ENCODE measurements around the gene ZEB2. TPM values are rescaled to one million over a fixed set of nuclear protein-coding genes. Genes with fewer than 3 reads are reported as not detected.

The ZEB2 gene
- total RNA-seq, 1 donor from 2014 or later = 6.3 TPM

DNA sequence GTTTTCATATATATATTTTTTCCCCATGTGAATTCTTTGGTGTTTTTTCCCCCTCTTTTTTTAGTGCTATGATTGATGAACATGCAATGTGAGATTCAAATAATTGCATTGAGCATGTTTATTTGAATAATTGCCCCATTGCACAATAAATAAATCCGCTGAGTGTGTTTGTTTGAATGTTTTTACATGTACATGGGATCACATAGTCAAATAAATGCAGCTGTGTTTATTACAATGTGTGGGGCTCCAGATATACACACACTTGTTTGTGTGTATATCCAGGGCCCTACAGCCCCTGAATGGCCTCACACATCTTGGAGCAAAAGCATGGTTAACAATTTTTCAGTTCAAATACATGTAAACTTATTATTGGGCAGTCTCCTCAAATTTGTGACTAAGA is 134.5 kb downstream of the ZEB2 start:
- no peak overlapping the region for H3K4me3 ChIP-seq (ENCODE audit: low read depth, low read length)
- DNase-seq (ENCODE audit: low read depth) = no peak
- TF ChIP-seq, protein P1, sequence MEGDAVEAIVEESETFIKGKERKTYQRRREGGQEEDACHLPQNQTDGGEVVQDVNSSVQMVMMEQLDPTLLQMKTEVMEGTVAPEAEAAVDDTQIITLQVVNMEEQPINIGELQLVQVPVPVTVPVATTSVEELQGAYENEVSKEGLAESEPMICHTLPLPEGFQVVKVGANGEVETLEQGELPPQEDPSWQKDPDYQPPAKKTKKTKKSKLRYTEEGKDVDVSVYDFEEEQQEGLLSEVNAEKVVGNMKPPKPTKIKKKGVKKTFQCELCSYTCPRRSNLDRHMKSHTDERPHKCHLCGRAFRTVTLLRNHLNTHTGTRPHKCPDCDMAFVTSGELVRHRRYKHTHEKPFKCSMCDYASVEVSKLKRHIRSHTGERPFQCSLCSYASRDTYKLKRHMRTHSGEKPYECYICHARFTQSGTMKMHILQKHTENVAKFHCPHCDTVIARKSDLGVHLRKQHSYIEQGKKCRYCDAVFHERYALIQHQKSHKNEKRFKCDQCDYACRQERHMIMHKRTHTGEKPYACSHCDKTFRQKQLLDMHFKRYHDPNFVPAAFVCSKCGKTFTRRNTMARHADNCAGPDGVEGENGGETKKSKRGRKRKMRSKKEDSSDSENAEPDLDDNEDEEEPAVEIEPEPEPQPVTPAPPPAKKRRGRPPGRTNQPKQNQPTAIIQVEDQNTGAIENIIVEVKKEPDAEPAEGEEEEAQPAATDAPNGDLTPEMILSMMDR (conservative IDR thresholded peaks at IDR 0.05; ENCODE audit: low read depth, low read length) = no peak

DNA sequence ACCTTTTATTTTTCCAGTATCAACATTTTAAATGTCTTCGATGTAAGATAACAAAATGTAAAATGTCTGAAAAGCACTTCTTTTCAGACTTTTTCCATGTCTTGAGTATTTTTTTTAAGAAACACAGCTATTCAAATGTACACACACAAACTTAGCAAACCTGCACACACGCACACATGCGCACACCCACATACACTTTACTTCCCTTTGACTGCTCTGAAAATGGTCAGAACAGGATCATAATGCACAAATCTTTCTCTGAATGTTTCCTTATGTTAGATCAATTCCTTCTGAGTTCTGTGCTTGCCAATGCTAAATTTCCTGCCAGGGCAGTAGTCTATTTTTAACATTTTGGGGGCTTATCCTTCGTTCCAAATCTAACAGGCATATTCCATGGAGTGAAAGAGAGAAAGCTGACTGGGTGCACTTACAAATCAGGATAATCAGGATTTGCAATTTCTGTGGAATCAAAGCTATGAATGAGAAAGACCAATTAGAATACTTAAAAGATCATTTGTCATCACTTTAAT is 136.3 kb downstream of the ZEB2 start:
- no peak overlapping the region for H3K4me3 ChIP-seq (ENCODE audit: low read depth, low read length)
- no peak for DNase-seq (ENCODE audit: low read depth)
- TF ChIP-seq, protein P1 (conservative IDR thresholded peaks at IDR 0.05; ENCODE audit: low read depth, low read length) = no peak

DNA sequence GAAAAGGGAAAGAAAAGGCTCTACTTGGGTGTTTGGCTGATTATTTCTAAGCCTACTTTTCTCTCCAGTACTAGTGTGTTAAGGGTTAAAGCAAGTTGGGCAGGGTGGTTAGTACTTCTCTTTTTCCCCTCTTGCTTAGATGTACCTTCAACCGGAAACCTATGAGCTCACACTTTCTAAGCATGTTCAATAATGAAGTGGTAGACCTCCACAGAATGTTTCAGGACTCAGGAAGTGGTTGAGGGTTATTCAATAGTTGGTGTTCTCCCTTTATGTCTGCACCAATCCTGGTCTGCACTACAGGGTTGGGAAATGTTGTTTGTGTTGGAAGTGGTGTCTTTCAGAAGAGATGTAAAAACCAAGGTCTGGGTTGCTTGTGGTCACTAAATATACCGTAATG is 137.1 kb downstream of the ZEB2 start:
- no peak overlapping the region for H3K4me3 ChIP-seq (ENCODE audit: low read depth, low read length)
- DNase-seq (ENCODE audit: low read depth) = no peak
- TF ChIP-seq, protein P1 (conservative IDR thresholded peaks at IDR 0.05; ENCODE audit: low read depth, low read length) = no peak

DNA sequence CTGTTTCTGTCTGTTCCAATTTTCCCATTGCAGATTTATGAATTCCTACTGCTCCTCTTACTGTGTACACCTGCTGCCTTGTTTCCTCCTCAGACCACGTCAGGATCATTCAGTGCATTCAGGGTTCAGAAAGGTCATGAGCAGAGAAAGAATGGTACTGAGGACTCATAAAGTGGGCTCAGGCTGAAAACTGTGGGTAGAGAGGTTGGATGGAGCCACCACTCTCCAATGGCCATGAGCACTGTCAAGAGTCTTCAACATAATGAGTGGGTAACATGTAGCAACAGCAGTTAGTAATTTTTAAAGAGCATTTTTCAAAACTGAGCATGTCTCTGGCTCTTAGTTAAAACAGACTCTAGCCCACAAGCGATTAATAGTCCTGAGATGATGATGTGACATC is 138.2 kb downstream of the ZEB2 start:
- no peak overlapping the region for H3K4me3 ChIP-seq (ENCODE audit: low read depth, low read length)
- TF ChIP-seq, protein P1 (conservative IDR thresholded peaks at IDR 0.05; ENCODE audit: low read depth, low read length) = no peak
- DNase-seq (ENCODE audit: low read depth) = no peak

DNA sequence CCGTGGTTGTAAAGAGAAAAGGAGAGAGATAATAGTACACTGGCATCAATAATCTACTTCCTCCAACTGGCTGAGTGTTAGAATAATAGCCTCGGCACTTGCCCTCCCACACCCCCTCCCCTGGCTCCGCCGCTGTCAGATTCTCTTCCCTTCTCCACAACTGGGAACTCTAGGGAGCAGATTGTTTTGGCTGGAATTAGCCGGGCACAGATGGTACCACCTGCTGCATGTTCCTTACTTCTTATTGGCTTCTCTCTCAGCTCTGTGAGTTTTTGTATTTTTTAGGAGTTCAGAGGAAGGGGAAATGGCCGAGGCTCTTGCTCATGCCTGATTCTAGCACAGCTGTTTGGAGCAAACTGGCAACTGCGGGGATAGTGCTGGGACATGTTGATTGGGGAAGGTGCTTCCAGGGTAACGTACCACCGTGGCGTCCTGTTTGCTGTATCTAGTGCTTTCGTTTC is 140.0 kb downstream of the ZEB2 start:
- H3K4me3 ChIP-seq (ENCODE audit: low read depth, low read length) = peak overlapping the region; percentile 19
- TF ChIP-seq, protein P1 (conservative IDR thresholded peaks at IDR 0.05; ENCODE audit: low read depth, low read length) = no peak
- DNase-seq (ENCODE audit: low read depth) = no peak

DNA sequence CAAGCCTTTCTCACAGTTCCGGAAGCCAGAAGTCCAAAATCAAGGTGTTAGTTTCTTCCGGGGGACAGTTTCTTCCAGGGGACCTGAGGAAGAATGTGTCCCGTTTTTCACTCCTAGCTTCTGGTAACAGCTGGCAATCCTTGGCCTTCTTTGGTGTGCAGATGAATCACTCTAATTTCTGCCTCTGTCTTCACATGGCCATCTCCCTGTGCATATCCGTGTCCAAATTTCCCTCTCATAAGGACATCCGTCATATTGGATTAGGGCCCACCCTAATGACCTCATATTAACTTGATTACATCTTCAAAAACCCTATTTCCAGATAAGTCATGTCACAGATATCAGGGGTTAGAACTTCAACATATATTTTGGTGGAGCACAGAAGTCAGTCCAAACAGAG is 141.4 kb downstream of the ZEB2 start:
- DNase-seq (ENCODE audit: low read depth) = no peak
- TF ChIP-seq, protein P1 (conservative IDR thresholded peaks at IDR 0.05; ENCODE audit: low read depth, low read length) = no peak
- no peak overlapping the region for H3K4me3 ChIP-seq (ENCODE audit: low read depth, low read length)

DNA sequence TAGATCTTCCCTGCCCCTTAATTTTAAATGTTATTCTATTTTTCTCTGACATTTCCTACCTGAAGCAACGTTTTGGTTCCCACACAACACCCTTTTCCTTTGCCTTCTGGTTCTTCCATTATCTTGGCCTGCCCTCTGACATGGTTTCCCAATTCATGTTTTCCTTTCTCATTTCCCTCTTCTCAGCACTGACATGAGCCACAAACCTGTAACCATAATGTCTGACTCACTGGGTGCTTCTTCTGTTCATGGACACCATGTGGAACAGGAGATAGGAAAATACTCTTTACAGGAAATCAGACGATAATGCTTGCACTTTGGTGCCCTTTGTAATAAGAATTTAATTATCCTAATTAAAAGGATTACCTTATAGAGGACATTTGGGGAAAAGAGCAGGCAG is 142.0 kb downstream of the ZEB2 start:
- TF ChIP-seq, protein P1 (conservative IDR thresholded peaks at IDR 0.05; ENCODE audit: low read depth, low read length) = no peak
- H3K4me3 ChIP-seq (ENCODE audit: low read depth, low read length) = no peak overlapping the region
- no peak for DNase-seq (ENCODE audit: low read depth)
